ENCODE data around the gene LPA.

LPA gene

DNA sequence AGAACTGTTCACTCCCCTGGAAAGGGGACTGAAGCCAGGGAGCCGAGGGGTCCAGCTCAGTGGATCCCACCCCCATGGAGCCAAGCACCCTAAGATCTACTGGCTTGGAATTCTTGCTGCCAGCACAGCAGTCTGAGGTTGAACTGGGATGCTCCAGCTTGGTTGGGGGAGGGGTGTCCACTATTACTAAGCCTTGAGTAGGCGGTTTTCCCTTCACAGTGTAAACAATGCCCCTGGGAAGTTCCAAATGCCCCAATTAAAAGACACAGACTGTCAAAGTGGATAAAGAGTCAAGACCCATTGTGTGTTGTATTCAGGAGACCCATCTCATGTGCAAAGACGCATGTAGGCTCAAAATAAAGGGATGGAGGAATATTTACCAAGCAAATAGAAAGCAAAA, 150.2 kb downstream of the LPA start:
- no peak for DNase-seq

- no peak for DNase-seq
Measured at GRCh38 chr6:160510976-160511617, 153.0 kb downstream of the LPA start.

- no peak for DNase-seq
Measured at GRCh38 chr6:160510199-160510598, 153.9 kb downstream of the LPA start.

- no peak for DNase-seq
Measured at GRCh38 chr6:160509610-160510009, 154.5 kb downstream of the LPA start.

DNA sequence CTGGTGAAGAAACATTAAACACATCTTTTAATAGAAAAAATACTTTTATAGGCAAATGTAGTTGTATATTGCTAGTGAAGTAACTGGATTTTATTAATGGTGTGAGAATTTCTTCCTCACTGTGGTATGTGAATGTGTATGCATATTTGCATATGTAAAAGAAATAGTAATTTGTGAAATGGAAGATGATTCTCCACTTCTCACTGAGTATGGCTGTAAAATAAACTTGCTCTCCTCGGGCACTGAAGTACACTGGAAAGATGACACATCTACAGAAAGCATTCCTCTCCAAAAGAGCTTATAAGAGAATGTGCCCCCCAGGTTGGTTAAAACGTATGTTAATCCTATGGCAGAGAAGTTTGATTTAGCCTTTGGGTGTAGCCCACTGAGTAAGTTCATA, 155.5 kb downstream of the LPA start:
- no peak for DNase-seq

GRCh38 chr6:160507420-160507819, 156.7 kb downstream of the LPA start:
- no peak for DNase-seq

- no peak for DNase-seq
Measured at GRCh38 chr6:160505970-160506369, 158.1 kb downstream of the LPA start.

- DNase-seq: no peak
Measured at GRCh38 chr6:160500639-160501038, 163.4 kb downstream of the LPA start.

GRCh38 chr6:160494576-160494975, 169.5 kb downstream of the LPA start:
- no peak for DNase-seq

DNA sequence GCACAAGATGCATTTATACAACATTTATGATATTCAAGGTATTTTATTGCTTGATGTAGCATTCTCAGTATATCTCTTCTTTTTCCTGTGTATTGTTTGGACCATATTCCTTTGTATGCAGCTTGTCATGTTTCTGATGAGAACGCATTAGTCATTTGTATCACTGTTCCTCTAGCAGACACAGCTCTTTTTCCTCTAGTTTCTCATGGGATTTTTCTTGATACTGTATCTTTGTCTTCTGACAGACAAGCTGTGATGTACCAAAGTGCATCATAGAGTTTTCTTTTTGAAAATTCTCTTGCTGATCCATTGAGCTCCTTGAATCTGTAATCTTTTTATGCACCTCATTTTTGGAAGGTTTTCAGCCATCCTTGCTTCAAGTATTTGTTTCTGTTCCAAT, 175.0 kb downstream of the LPA start:
- DNase-seq: no peak

- no peak for DNase-seq
Measured at GRCh38 chr6:160487116-160487515, 177.0 kb downstream of the LPA start.
